GM12801 (cell line): ENCODE results near the gene TIMM10.

ENCODE experiments used
- TF ChIP-seq, protein P1 (sequence below): IDR thresholded peaks from one replicate; pipeline ENCODE4 v1.5.1; 2011; ENCODE audit warnings: control low read depth; ENCODE audit not compliant: insufficient read length; ENCODE audit errors: extremely low read depth

Gene TIMM10

DNA sequence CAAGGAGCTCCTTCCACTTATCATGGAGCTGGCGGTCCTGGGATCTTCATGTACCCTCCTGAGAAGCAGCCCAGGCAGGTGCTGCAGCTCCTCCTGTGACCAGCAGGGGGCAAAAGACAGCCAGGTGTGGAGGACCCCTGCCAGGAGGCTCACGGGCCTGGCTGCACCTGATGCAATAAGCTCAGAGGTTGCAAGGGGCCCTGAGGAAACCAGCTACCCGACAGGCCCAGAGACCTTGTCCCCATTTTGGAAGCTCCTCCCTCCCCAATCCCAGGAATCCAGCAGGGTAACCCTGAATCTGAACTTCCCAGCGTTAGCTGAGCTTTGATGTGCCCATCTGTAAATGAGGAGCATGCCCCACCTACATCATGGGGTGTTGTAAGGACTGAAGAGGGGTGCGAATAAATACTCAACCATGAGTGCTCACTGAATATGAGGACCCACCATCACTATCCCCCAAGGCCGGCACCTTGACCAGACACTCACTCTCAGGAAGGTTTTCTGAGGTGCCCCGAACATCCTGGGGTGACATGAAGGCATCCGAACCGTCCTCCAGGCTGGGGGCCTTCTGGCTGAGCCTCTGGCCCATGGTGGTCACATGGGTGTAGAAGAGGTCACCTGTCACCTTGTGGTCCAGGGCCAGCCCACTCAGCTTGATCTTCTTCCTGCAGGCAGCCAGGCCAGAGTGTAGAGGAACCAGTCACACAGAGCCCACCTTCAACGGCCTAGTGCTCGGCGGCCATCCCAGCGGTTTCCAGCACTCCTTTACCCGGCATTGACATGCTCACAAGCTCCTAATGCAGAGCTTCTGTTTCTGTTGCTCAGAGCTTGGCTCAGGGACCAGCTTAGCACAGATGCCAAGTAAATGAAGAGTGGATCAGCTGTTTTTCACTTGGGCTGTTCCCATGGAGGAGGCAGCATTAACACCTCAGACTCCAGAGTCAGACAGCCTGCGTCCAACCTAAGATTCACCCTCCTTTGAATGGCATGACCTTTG, 36.7 kb downstream of the TIMM10 start:
- TF ChIP-seq, protein P1, sequence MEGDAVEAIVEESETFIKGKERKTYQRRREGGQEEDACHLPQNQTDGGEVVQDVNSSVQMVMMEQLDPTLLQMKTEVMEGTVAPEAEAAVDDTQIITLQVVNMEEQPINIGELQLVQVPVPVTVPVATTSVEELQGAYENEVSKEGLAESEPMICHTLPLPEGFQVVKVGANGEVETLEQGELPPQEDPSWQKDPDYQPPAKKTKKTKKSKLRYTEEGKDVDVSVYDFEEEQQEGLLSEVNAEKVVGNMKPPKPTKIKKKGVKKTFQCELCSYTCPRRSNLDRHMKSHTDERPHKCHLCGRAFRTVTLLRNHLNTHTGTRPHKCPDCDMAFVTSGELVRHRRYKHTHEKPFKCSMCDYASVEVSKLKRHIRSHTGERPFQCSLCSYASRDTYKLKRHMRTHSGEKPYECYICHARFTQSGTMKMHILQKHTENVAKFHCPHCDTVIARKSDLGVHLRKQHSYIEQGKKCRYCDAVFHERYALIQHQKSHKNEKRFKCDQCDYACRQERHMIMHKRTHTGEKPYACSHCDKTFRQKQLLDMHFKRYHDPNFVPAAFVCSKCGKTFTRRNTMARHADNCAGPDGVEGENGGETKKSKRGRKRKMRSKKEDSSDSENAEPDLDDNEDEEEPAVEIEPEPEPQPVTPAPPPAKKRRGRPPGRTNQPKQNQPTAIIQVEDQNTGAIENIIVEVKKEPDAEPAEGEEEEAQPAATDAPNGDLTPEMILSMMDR = no peak

DNA sequence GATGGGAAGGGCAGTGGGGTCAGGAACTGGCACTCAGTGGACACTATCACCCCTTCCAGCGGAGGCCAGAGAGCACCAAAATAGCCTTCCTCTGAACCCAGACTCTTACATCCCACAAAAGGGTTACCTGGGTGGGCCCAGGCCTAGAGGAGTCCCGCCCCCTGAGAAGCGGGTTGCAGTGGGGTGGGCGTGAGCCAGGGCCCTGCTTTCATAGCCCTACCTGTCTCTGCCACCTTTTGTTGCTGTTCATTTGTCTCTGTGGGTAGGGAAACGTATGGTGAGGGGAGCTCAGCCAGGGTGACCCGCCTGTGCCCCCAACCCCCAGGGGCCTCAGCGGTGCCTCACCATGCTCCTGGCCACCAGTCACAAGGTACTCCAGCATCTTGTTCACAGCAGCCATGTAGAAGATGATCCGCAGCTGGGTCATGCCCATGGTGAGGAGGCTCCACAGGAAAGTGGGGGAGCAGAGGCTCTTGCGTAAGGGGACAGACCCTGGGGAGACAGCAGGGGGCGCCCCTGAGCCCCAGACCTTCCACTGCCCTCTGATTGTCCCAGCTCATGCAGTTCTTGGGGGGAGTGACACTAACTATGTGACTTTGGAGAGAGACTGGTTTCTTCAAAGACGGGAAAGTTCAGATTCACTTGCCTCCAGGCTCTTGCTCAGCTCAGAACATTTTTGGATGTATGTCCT, 39.0 kb downstream of the TIMM10 start:
- TF ChIP-seq, protein P1 = no peak

DNA sequence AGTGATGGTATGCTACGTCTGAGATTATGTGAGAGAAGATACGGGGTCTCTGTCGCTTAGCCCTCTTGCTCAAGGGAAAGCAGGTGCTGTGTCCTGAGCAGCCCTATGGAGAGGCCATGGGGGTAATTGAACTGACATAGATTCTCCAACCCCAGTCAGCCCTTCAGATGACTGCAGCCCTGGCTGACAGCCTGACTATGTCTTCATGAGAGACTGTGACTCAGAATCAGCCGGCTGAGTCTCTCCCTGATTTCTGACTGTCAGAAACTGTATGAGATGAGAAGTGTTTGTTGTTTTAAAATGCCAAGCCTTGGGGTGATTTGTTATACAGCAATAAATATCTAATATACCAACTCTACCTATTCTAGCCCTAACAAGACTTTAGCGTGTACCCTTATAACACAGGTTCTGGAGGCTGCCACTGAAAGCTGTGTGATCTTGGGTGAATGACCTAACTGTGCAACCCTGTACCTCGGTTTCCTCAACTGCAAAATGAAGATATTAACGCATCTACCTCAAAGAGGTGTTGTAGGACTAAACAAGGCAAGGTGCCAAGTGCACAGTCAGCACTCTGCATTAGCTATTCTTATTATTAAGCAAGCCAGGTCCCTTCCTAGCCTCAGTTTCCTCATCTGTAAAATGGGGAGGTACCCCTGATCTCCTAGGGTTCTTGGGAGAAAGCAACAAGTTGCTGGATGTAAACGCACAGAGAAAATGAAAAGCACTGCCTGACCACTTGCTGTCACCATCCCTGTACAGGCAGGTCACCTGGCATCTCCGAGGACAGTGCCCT, 39.9 kb downstream of the TIMM10 start:
- TF ChIP-seq, protein P1 = no peak

DNA sequence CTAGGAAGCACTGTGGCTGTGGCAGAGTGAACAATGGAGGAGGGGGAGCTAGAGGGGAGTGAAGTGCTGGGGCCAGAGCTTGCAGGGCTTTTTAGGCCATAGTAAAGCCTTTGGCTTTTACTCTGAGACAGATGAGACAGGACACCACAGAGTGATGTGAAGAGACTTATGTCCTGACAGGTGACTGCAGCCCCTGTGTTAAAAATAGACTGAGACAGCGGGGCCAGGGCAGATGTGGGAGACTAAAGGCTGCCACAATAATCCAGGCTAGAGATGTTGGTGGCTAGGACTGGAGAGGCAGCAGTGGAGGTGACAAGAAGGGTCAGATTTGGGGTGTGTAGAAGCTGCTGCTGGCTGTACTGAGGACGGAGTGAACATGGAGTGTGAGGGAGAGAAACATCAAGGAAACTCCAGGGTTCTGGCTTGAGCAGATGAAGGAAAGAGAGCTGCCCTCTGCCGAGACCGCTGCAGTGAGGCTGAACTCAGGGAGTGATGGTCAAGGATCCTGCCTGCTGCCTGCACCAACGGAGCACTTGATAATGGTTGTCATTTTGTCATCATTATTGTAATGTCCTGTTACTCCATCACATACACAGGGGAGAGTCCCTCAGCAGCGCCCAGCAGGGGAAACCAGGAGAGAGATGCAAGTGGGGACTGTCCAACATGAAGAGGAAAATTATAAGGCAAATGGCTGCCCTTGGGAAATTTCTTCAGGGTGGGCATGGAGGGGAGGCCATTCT, 42.5 kb downstream of the TIMM10 start:
- TF ChIP-seq, protein P1 = no peak

DNA sequence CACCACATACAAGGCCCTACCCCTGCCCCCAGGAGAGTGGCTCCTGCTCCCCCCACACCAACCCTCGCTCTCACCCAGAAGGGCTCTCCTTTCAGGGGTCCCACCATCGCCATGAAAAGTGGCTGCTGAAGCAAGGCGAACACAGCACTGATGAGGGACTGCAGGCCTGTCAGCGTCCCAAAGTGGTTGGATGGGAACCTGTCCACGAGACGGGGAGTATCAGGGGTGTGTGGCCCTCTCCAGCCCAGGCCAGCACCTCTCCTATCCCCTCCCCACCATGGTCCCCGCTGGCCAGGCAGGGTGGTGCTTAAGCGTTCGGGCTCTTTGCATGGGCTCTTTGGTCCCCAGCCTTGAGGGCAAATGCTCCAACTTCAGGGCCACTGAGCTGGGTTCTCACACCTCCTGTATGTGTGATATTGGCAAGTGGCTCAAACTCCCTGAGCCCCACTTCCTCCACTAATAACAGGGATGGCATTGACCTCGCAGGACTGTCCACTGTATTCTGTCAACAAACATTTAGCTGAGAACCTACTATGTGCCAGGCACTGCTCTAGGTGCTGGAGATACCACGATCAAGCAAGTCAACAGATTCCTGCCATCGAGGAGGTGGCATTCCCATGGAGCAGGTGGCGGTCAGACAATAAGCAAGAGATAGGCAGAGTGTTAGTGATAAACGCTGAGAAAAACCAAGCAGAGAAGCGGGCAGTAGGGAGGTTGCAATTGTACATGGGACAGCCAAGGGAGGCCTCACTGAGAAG, 43.4 kb downstream of the TIMM10 start:
- TF ChIP-seq, protein P1 = no peak

DNA sequence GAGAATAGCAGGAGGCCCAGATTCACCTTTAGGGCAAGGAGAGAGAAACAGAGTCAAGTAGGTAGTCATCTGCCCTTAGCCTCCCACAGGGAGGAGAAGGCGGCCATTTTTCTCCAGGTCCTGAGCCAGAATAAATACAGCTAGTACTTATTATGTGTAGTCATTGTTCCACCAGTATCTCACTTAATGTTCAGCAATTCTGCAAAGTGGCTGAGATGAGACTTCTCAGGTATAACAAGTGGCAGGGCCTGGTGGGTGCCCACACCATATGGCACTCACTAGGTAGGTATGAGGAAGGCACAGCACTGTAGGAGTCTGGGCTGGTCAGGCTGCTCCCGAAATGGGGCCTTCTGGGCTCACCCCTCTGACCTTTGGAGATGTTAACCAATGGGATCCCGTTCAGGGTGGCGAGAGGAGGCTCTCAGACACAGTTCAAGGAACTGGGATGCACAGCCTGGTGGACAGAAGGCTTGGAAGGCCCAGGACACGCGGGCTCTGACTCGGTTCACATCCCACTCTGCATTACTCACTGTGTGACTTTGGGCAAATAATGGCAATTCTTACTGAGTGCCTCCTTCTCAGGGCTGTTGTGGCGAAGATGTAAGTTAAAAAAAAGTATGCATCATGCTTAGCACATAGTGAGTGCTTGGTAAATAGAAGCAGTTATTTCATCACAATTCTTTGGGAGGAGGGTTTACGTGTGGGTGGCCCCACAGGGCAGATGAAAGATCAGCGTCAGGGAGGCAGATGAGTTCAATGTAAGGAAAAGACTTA, 45.1 kb downstream of the TIMM10 start:
- TF ChIP-seq, protein P1 = no peak
